ENCODE measurements around the gene FSIP1. TPM values are rescaled to one million over a fixed set of nuclear protein-coding genes. Genes with fewer than 3 reads are reported as not detected.

Gene FSIP1
- total RNA-seq, 1 donor from 2014 or later = not detected

GRCh38 chr15:39627451-39628143 is 155.0 kb downstream of the FSIP1 start:
- DNase-seq (ENCODE audit: low spot score in 2 of 2) = no peak
- H3K4me3 ChIP-seq = no peak overlapping the region
- no peaks in the 10 kb centered on the region for H3K27me3 ChIP-seq
- intact Hi-C loops (cut with DNase I) = no loop called here
- no peak for TF ChIP-seq CTCF (IDR thresholded peaks at IDR 0.05)
- H3K27ac ChIP-seq = no peak overlapping the region
- H3K36me3 ChIP-seq = no peaks in the 10 kb centered on the region
- peaks cover 7 to 13% of the 10 kb centered on the region in 2 donors for H3K4me1 ChIP-seq
- H3K9me3 ChIP-seq = no peaks in the 10 kb centered on the region

GRCh38 chr15:39625856-39626255 is 156.8 kb downstream of the FSIP1 start:
- intact Hi-C loops (cut with DNase I) = no loop called here
- H3K36me3 ChIP-seq = no peaks in the 10 kb centered on the region
- H3K27me3 ChIP-seq = no peaks in the 10 kb centered on the region
- H3K4me1 ChIP-seq = peaks cover 7 to 13% of the 10 kb centered on the region in 2 donors
- peak overlapping the region in 1 of 2 donors; percentile 74 for H3K27ac ChIP-seq
- no peak for TF ChIP-seq CTCF (IDR thresholded peaks at IDR 0.05)
- DNase-seq (ENCODE audit: low spot score in 2 of 2) = no peak
- H3K9me3 ChIP-seq = no peaks in the 10 kb centered on the region
- no peak overlapping the region for H3K4me3 ChIP-seq

- Histone ChIP-seq H3K4me1 (peaks cover 7 to 13% of the 10 kb centered on the region in 2 donors), H3K36me3 (no peaks in the 10 kb centered on the region), H3K9me3 (no peaks in the 10 kb centered on the region), H3K27ac (peak overlapping the region; percentile 74 to 76), H3K27me3 (no peaks in the 10 kb centered on the region), H3K4me3 (no peak overlapping the region)
- intact Hi-C loops (cut with DNase I) = no loop called here
- no peak for DNase-seq (ENCODE audit: low spot score in 2 of 2)
- TF ChIP-seq CTCF (IDR thresholded peaks at IDR 0.05) = no peak
These were observed 157.2 kb downstream of the FSIP1 start for GRCh38 chr15:39625451-39625850.

GRCh38 chr15:39624806-39625205 is 157.8 kb downstream of the FSIP1 start:
- Histone ChIP-seq H3K4me1 (peaks cover 7 to 13% of the 10 kb centered on the region in 2 donors), H3K9me3 (no peaks in the 10 kb centered on the region), H3K36me3 (no peaks in the 10 kb centered on the region), H3K27me3 (no peaks in the 10 kb centered on the region), H3K4me3 (no peak overlapping the region), H3K27ac (peak overlapping the region; percentile 74 to 76)
- intact Hi-C loops (cut with DNase I) = no loop called here
- DNase-seq (ENCODE audit: low spot score in 2 of 2) = peak; percentile 26 to 80
- TF ChIP-seq CTCF (IDR thresholded peaks at IDR 0.05) = no peak

- H3K27me3 ChIP-seq = no peaks in the 10 kb centered on the region
- H3K36me3 ChIP-seq = no peaks in the 10 kb centered on the region
- H3K4me1 ChIP-seq = peaks cover 7 to 10% of the 10 kb centered on the region in 2 donors
- intact Hi-C loops (cut with DNase I) = no loop called here
- no peak overlapping the region for H3K4me3 ChIP-seq
- no peaks in the 10 kb centered on the region for H3K9me3 ChIP-seq
- no peak for DNase-seq (ENCODE audit: low spot score in 2 of 2)
- no peak for TF ChIP-seq CTCF (IDR thresholded peaks at IDR 0.05)
- no peak overlapping the region for H3K27ac ChIP-seq
These were observed 159.1 kb downstream of the FSIP1 start for GRCh38 chr15:39623529-39623931.
